Activated CD4-positive, alpha-beta T cell treated with anti-CD3 and anti-CD28 coated beads, Interleukin-2, Interleukin-4, amounts not matched to agents 100 ng/mL and 50 ng/mL, durations not matched to agents 16 hours and 8 hours (primary cell): ENCODE measurements around the gene KIAA0753.
A peak's percentile ranks its signal among the peaks of the same experiment; 100 is the strongest.

ENCODE experiments used
- DNase-seq: peaks from one replicate; pipeline ENCODE4 v3.0.0-alpha.2; 2020; ENCODE audit warnings: low spot score

Gene KIAA0753

GRCh38 chr17:6547336-6547735 lies 93.2 kb downstream of the KIAA0753 start:
- no peak for DNase-seq

- DNase-seq: peak; percentile 5
Observed at GRCh38 chr17:6546069-6546718, 94.3 kb downstream of the KIAA0753 start.

- DNase-seq: no peak
Observed at GRCh38 chr17:6545291-6545690, 95.2 kb downstream of the KIAA0753 start.

GRCh38 chr17:6544011-6544370 lies 96.5 kb downstream of the KIAA0753 start:
- no peak for DNase-seq

GRCh38 chr17:6543079-6544010 lies 97.2 kb downstream of the KIAA0753 start:
- DNase-seq: no peak

- no peak for DNase-seq
Observed at GRCh38 chr17:6542577-6542976, 97.9 kb downstream of the KIAA0753 start.

- no peak for DNase-seq
Observed at GRCh38 chr17:6541886-6542285, 98.6 kb downstream of the KIAA0753 start.

GRCh38 chr17:6539871-6540270 lies 100.6 kb downstream of the KIAA0753 start:
- no peak for DNase-seq

GRCh38 chr17:6536566-6537065 lies 103.9 kb downstream of the KIAA0753 start:
- DNase-seq: no peak

GRCh38 chr17:6536053-6536452 lies 104.5 kb downstream of the KIAA0753 start:
- no peak for DNase-seq

- no peak for DNase-seq
Observed at GRCh38 chr17:6534846-6535514, 105.5 kb downstream of the KIAA0753 start.

- no peak for DNase-seq
Observed at GRCh38 chr17:6532441-6532885, 108.0 kb downstream of the KIAA0753 start.

GRCh38 chr17:6531575-6531974 lies 108.9 kb downstream of the KIAA0753 start:
- no peak for DNase-seq

GRCh38 chr17:6530324-6530920 lies 110.1 kb downstream of the KIAA0753 start:
- DNase-seq: no peak

- DNase-seq: no peak
Observed at GRCh38 chr17:6528557-6528956, 112.0 kb downstream of the KIAA0753 start.
